HCT116 (cell line): ENCODE data around the gene PKN3.
A peak's percentile ranks its signal among the peaks of the same experiment; 100 is the strongest.

ENCODE experiments used
- ATF3 ChIP-seq: IDR thresholded peaks from 2 replicates; pipeline ENCODE4 v1.6.1; 2012
- CTCF ChIP-seq, 3 experiments: fragments of 200-600 bp in 1 of 3; sonication (generic) in 1 of 3; IDR thresholded peaks in 2 of 3; conservative IDR thresholded peaks in 1 of 3; 2 replicates each; pipeline ENCODE4 v1.5.1; 2012 to 2017; ENCODE audit warnings: low read depth in 2 of 3, low read length in 2 of 3, antibody characterized with exemption in 1 of 3, borderline replicate concordance in 1 of 3, control low read depth in 1 of 3, mild to moderate bottlenecking in 1 of 3, mixed read lengths in 1 of 3, mixed run types in 1 of 3, moderate library complexity in 1 of 3; ENCODE audit not compliant: insufficient read depth in 1 of 3
- FOSL1 ChIP-seq: IDR thresholded peaks from 2 replicates; pipeline ENCODE4 v1.6.1; 2012; ENCODE audit warnings: low read depth
- JUND ChIP-seq: IDR thresholded peaks from 2 replicates; pipeline ENCODE4 v1.6.1; 2012
- MAX ChIP-seq: IDR thresholded peaks from 2 replicates; pipeline ENCODE4 v1.6.1; 2012
- POLR2A ChIP-seq: IDR thresholded peaks from 2 replicates; pipeline ENCODE4 v1.7.0; 2011; ENCODE audit warnings: borderline replicate concordance; ENCODE audit not compliant: insufficient read depth, insufficient read length; ENCODE audit errors: extremely low read depth
- POLR2AphosphoS5 ChIP-seq: IDR thresholded peaks from 2 replicates; pipeline ENCODE4 v1.6.1; 2011; ENCODE audit warnings: mild to moderate bottlenecking, low read depth, low read length, moderate library complexity
- RAD21 ChIP-seq: IDR thresholded peaks from 2 replicates; pipeline ENCODE4 v1.6.1; 2012; ENCODE audit warnings: low read depth, mild to moderate bottlenecking
- REST ChIP-seq: IDR thresholded peaks from 2 replicates; pipeline ENCODE4 v1.6.1; 2012; ENCODE audit warnings: low read depth
- SRF ChIP-seq: IDR thresholded peaks from 2 replicates; pipeline ENCODE4 v1.6.1; 2012; ENCODE audit warnings: low read depth
- TCF7L2 ChIP-seq: IDR thresholded peaks from 2 replicates; pipeline ENCODE4 v1.7.0; 2011; ENCODE audit warnings: borderline replicate concordance, inconsistent platforms; ENCODE audit not compliant: insufficient read depth, insufficient read length; ENCODE audit errors: extremely low read depth
- YY1 ChIP-seq: IDR thresholded peaks from 2 replicates; pipeline ENCODE4 v1.6.1; 2011; ENCODE audit warnings: low read length, low read depth, moderate library complexity, mild to moderate bottlenecking; ENCODE audit not compliant: insufficient replicate concordance; ENCODE audit errors: extremely low read depth
- ZBTB33 ChIP-seq: IDR thresholded peaks from 2 replicates; pipeline ENCODE4 v1.6.1; 2011; ENCODE audit warnings: mild to moderate bottlenecking, low read length, moderate library complexity; ENCODE audit not compliant: insufficient replicate concordance; ENCODE audit errors: extremely low read depth
- ZFX ChIP-seq: fragments of 450-650 bp; IDR thresholded peaks from 2 replicates; pipeline ENCODE4 v1.6.1; 2017

- no peak for TF ChIP-seq ZFX
- TF ChIP-seq FOSL1, result no peak
- no peak for TF ChIP-seq CTCF (IDR thresholded peaks at IDR 0.05 in 2 of 3, conservative IDR thresholded peaks at IDR 0.05 in 1 of 3; ENCODE audit: borderline replicate concordance in 1 of 3, insufficient read depth in 1 of 3, low read depth in 2 of 3, low read length in 2 of 3)
- no peak for TF ChIP-seq REST
- TF ChIP-seq MAX, result no peak
- TF ChIP-seq JUND, result no peak
- peak; percentile 51; the same call in 1 of the 2 replicates for TF ChIP-seq POLR2AphosphoS5
- no peak for TF ChIP-seq RAD21
- no peak for TF ChIP-seq SRF
- no peak for TF ChIP-seq YY1
- no peak for TF ChIP-seq ATF3
- no peak for TF ChIP-seq POLR2A
- no peak for TF ChIP-seq TCF7L2
- no peak for TF ChIP-seq ZBTB33
Measured at GRCh38 chr9:128724744-128725211, 22.5 kb downstream of the PKN3 start.
